ENCODE results near the gene GFOD1.
"Not testable (repeated sequence)": the region's sequence is repeated elsewhere in the genome, so short reads cannot be mapped to it uniquely, and the experiment has no call there.

The GFOD1 gene

GRCh38 chr6:13511913-13512717 lies 24.7 kb upstream of the GFOD1 start:
- DNase-seq (ENCODE audit: low read depth in 2 of 3, low spot score in 2 of 3): no peak

DNA sequence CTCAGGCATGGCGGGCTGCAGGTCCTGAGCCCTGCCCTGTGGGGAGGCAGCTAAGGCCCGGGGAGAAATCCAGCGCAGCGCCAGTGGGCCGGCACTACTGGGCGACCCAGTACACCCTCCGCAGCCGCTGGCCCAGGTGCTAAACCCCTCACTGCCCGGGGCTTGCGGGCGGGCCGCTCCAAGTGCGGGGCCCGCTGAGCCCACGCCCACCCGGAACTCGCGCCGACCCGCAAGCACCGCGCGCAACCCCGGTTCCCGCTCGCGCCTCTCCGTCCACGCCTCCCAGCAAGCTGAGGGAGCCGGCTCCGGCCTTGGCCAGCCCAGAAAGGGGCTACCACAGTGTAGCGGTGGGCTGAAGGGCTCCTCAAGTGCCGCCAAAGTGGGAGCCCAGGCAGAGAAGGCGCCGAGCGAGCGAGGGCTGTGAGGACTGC lies 23.8 kb upstream of the GFOD1 start:
- not testable (repeated sequence) for DNase-seq (ENCODE audit: low read depth in 2 of 3, low spot score in 2 of 3)

DNA sequence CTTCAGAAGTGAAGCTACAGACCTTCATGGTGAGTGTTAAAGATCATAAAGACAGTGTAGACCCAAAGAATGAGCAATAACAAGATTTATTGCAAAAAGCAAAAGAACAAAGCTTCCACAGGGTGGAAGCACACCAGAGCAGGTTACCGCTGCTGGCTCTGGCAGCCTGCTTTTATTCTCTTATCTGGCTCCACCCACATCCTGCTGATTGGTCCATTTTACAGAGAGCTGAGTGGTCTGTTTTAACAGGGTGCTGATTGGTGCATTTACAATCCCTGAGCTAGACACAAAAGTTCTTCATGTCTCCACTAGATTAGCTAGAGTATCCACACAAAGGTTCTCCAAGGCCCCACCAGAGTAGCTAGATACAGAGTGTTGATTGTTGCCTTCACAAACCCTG lies 23.0 kb upstream of the GFOD1 start:
- not testable (repeated sequence) for DNase-seq (ENCODE audit: low read depth in 2 of 3, low spot score in 2 of 3)

DNA sequence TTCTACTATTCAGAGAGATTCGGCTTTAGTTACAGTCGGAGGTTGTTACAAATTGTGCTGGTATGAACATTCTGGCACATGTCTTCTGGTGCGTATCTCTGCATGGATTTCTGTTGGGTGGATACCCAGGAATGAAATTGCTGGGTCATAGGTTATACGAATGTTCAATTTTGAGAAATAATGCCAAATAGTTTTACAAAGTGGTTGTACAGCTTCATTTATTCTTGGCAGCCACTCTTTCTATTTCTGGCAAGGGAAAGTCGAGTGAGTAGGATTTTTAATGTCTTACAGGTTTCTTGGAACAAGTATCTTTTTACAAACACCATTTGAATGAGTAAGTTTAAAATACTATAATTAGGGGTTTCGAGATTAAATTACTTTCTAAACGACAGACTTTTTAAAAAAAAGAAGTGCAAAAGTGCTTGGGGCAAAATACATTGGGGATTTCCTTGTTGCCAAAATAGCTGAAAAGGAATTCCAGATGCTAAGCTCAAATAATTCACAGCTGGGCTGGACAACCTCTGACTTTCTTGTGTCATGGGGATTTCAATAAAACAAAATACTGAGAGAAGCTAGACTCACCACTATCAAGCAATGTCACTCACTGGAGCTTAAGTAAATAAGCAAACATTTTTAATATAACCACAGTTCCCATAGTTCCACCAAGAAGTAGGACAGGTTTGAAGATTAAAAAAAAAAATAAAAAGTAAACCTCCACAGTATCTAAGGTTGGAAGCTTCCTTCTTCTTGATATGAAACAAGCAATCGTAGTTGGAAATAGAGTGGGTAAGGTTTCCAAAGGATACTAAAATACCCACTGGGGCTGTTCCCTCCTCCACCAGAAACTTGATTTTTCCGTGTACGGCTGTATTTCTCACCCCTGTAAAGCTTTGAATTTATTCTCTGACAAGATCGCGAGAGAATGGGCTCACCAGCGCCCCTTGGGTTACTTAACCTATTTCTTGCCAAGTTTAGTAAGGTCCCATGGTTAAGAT lies 21.6 kb upstream of the GFOD1 start:
- no peak for DNase-seq (ENCODE audit: low read depth in 2 of 3, low spot score in 2 of 3)

- no peak for DNase-seq (ENCODE audit: low read depth in 2 of 3, low spot score in 2 of 3)
Measured at GRCh38 chr6:13507306-13507860, 20.0 kb upstream of the GFOD1 start.

GRCh38 chr6:13505345-13505734 lies 17.9 kb upstream of the GFOD1 start:
- no peak for DNase-seq (ENCODE audit: low read depth in 2 of 3, low spot score in 2 of 3)

DNA sequence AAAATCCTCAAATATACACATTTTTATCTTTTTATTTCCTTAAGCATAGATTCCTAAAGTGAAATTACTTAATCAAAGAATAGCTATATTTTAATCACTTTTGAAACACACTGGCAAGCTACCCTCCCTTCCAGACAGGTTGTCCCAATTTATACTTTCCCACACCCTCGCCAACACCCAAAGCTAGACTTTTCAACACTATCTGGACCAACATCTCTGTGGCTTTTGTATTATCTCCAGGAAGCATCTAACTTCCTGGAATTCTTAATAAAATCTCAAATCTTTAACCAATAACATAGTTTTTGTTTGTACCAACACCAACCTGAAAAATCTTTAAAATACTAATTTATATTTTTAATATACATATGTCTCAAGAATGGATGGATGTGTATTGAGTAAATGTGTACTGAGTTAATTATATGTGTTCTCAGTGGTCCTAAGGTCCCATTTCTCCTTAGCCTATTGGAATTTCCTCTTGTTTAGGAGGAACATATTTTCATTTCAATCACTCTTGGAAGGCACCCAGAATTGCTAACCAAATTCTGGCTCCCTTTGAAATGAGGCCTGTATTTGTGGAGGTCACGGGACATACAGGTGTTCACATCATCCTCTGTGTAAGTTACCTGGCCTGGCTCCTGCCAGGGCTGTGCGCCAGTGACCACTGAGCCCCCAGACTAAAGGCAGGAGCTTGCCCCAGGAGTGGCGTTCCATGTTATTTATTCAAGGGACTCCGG lies 17.4 kb upstream of the GFOD1 start:
- DNase-seq (ENCODE audit: low read depth in 2 of 3, low spot score in 2 of 3): no peak

GRCh38 chr6:13500915-13501314 lies 13.5 kb upstream of the GFOD1 start:
- no peak for DNase-seq (ENCODE audit: low read depth in 2 of 3, low spot score in 2 of 3)

DNA sequence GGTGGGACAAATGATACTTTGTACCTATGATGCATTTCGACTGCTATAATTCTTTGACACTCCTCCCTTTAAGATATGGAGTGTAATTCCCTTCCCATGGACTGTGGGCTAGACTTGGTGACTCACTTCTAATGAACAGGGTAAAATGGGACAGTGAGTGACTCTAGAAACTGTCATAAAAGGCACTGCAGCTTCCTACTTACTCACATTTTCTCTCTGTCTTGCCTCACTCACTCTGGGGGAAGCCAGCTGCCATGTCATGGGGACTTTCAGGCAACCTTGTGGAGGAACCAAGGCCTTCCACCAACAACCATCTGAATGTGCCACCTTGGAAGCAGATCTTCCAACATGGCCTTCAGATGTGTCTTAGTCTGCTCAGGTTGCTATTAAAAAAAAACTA lies 12.9 kb upstream of the GFOD1 start:
- no peak for DNase-seq (ENCODE audit: low read depth in 2 of 3, low spot score in 2 of 3)

DNA sequence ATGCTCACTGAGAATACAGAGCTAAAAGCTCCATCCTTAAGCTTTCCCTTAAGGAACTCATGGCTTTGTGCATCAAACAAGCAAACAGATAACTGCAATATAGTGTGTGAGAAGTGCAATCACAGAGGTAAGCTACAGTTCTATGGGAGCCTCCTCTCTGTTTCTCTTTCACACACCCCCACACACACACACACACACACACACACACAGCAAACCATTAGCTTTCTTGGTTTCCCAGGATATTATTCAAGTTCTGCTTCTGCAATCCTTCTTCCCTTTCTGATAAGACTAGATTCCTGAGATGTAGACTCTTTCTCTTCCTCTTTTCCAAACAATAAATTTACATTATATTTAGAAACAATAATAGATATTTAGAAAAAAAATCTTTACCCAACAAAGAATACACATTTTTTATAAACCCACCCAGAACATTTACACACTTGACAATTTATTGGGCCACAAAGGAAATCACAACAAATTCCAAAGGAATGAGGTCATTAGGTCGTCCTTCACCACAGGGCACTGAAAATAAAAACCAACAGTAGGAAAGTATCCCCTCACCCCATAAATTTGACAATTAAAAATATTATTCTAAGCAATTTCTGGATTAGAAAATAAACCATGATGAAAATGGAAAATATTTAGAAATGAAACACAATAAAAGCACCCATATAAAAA lies 9.3 kb upstream of the GFOD1 start:
- DNase-seq (ENCODE audit: low read depth in 2 of 3, low spot score in 2 of 3): no peak

DNA sequence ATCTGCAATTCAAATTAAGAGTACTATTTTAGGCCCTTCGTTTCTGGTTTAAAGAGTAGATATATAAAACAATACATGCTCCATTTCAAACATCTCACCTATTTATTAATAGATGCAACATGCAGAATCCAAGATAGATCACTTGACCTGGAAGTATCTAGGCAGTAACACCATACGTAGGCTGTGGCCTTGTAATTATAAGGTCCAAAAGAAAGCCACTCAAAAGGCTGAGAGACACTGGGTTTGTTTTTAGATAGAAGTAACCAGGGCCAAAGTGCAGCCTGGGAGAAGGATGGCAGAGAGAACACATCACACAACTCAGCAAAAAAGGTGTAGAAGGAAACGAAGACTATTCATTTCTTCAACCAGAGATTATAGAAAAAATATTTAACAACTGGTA lies 8.4 kb upstream of the GFOD1 start:
- DNase-seq (ENCODE audit: low read depth in 2 of 3, low spot score in 2 of 3): no peak

DNA sequence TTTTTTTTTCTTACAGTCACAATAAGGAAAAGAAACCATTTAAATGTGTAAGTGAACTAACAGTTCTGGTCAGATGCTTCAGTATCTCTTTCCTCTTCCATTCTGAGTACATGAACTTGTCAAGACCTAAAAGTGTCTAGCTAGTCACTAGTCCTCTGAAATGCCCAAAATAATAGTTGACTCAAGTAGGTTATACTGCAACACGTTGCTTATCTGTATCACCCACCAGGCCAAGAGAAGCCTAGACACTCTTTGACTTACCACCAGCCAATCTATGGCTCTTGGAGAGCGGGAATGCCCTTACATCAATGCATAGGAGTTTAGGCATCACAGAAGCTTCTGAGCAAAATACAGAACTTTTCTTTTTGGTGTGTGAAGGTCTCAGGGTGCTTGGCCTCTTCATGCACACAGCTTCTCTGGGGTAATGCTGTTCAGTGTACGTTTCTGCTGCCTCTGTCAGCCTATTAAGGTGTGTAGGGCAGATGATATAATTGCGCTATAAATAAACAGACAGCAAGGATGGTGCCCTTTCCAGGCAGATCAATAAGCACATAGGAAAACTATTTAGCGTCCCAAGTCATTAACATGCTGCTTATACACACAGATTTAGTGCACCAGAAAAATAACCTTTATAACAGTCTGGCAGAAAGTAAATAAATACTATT lies 7.8 kb upstream of the GFOD1 start:
- no peak for DNase-seq (ENCODE audit: low read depth in 2 of 3, low spot score in 2 of 3)

DNA sequence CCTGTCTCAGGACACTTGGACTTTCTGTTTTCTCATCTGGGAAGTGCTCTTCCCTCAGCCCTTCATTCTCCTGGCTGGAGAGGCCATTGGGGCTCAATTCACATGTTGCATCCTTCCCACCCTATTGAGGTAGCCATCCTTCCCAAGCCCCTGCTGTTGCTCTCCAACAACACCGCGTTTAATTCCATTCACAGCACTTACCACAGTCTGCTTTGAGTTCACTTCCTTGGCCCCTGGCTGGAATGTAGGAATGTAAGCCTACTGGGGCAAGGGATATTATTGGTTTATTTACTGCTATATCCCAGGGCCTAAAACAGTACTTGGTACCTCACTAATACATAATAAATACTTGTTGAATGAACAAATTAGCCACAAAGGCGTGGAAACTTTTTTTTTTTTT lies 6.7 kb upstream of the GFOD1 start:
- no peak for DNase-seq (ENCODE audit: low read depth in 2 of 3, low spot score in 2 of 3)

DNA sequence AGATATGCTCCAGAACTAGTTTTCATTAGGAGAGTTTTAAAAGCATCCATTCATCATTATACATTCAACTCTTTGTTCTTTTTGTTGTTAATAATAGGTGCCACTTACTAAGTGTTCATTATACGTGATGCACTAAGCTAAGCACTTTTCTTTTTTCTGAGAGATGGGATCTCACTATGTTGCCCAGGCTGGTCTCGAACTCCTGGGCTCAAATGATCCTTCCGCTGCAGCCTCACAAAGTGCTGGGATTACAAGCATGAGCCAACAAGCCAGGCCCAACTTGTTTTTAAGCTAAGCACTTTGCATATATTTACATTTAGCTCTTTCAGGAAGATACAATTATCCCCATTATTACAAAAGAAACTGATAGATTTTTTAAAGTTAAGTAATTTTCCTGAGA lies 5.7 kb upstream of the GFOD1 start:
- no peak for DNase-seq (ENCODE audit: low read depth in 2 of 3, low spot score in 2 of 3)

DNA sequence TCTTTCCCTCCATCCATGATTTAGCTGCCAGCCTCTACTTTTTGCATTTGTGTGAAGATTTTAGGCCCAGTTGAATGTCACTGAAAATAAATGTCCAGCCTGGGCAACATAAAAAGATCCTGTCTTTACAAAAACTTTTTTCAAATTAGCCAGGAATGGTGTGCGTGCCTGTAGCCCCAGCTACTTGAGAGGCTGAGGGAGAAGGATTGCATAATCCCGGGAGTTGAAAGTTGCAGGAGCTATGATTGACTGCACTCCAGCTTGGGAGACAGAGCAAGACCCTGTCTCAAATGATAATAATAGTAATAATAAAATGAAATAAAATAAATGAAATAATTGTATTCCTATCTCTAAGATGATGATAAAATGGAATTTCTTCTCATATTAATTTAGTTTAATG lies 5.0 kb upstream of the GFOD1 start:
- no peak for DNase-seq (ENCODE audit: low read depth in 2 of 3, low spot score in 2 of 3)

DNA sequence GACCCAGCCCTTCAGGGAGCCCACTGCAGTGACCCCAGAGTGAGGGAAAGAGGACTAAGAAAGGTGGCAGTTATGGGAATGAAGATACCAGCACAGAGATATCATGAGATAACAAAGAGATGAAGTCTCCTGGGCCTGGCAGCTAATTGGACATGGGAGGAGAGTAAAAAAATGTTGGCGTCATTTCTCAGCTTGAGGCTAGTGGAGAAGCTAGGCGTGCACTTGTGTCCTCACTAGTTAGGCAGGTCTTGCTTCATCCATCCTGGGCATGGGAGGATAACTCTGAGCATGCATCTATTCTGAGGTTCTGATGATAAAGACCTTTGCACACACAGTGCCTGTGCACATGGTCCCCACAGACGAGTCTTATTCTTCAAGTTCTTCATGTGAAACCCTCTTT lies 4.1 kb upstream of the GFOD1 start:
- DNase-seq (ENCODE audit: low read depth in 2 of 3, low spot score in 2 of 3): no peak

- no peak for DNase-seq (ENCODE audit: low read depth in 2 of 3, low spot score in 2 of 3)
Measured at GRCh38 chr6:13490402-13490801, 3.0 kb upstream of the GFOD1 start.

- no peak for DNase-seq (ENCODE audit: low read depth in 2 of 3, low spot score in 2 of 3)
Measured at GRCh38 chr6:13488896-13489237, 1.5 kb upstream of the GFOD1 start.

DNA sequence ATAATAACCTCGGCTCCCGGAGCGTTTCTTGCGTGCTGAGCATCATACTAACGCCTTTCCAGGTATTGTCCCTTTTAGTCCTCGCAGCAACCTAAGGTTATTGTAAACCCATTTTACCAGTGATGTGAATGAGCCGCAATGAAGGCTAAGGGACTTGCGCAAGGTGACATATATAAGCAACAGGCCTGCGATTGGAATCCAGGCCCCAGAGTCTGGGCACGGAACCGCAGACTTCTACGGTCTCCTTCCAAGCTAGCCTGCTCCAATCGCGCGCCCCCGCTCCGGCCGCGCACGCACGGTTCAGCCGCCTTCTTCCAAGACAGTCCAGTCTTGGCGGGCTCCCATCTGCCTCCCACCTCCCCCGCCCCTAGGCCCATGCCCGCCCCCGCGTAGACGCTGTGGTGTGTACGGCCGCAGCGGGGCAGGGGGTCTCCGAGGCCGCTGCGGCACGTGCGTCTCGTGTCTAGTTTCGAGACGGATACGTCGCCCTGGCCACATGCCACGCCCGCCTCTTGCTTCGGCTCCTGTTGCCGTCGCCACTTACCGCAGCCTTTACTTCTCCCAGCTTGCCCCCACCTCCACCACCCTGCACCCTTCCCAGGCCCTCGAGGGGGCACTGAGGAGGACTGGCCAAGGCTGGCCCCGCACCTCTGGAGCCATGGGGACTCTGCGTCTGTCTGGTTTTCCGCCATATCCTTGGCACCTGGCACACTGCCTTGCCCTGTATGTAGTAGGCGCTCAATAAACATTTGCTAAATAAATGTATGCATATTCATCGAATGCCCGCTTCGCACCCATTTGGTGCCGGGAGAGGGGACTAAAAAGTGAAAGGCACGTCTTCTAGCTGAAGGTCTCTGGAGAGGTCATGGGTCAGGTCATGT lies 855 bp upstream of the GFOD1 start:
- no peak for DNase-seq (ENCODE audit: low read depth in 2 of 3, low spot score in 2 of 3)

Data from activated CD8-positive, alpha-beta memory T cell treated with anti-CD3 and anti-CD28 coated beads for 48 hours (primary cell).